Renal cortical epithelial cell (primary cell): ENCODE data around the gene AP1G2. TPM values are rescaled to one million over a fixed set of nuclear protein-coding genes. Genes with fewer than 3 reads are reported as not detected.
"Not testable (repeated sequence)": the region's sequence is repeated elsewhere in the genome, so short reads cannot be mapped to it uniquely, and the experiment has no call there.

Source experiments
- DNase-seq: peaks from one replicate; pipeline ENCODE4 v3.0.0-alpha.2; 2011; ENCODE audit warnings: low read depth
- total RNA-seq: library from RNA; depleted of rRNA; stranded (reverse); fragments of >200 nt; gene quantifications from 2 replicates; pipeline ENCODE4 v1.2.3, GENCODE V29; 2014

Gene AP1G2
- total RNA-seq, 1 donor from 2014 or later, result 51.2 TPM

- DNase-seq, result no peak
Measured at GRCh38 chr14:23539248-23540140, 28.1 kb downstream of the AP1G2 start.

GRCh38 chr14:23538785-23539184 is 28.8 kb downstream of the AP1G2 start:
- DNase-seq, result no peak

- DNase-seq, result no peak
Measured at GRCh38 chr14:23538050-23538718, 29.4 kb downstream of the AP1G2 start.

- peak; percentile 16 for DNase-seq
Measured at GRCh38 chr14:23537351-23538049, 30.1 kb downstream of the AP1G2 start.

- DNase-seq, result not testable (repeated sequence)
Measured at GRCh38 chr14:23536906-23537305, 30.7 kb downstream of the AP1G2 start.

- no peak for DNase-seq
Measured at GRCh38 chr14:23536494-23536893, 31.1 kb downstream of the AP1G2 start.

GRCh38 chr14:23535943-23536342 is 31.6 kb downstream of the AP1G2 start:
- DNase-seq, result no peak

GRCh38 chr14:23533652-23534435 is 33.7 kb downstream of the AP1G2 start:
- no peak for DNase-seq

- no peak for DNase-seq
Measured at GRCh38 chr14:23532658-23533057, 34.9 kb downstream of the AP1G2 start.

GRCh38 chr14:23531391-23531790 is 36.2 kb downstream of the AP1G2 start:
- DNase-seq, result no peak

- DNase-seq, result no peak
Measured at GRCh38 chr14:23530375-23531055, 37.1 kb downstream of the AP1G2 start.

GRCh38 chr14:23529016-23529415 is 38.6 kb downstream of the AP1G2 start:
- no peak for DNase-seq

GRCh38 chr14:23528555-23528954 is 39.0 kb downstream of the AP1G2 start:
- no peak for DNase-seq

- DNase-seq, result no peak
Measured at GRCh38 chr14:23525611-23526010, 42.0 kb downstream of the AP1G2 start.

GRCh38 chr14:23524954-23525353 is 42.6 kb downstream of the AP1G2 start:
- DNase-seq, result no peak

- DNase-seq, result no peak
Measured at GRCh38 chr14:23523229-23524016, 44.2 kb downstream of the AP1G2 start.

- DNase-seq, result no peak
Measured at GRCh38 chr14:23522643-23523198, 44.9 kb downstream of the AP1G2 start.

- no peak for DNase-seq
Measured at GRCh38 chr14:23521785-23522640, 45.6 kb downstream of the AP1G2 start.
